Adipocyte (in vitro differentiated cells): ENCODE data around the gene MTRF1L.
"Not testable (repeated sequence)": the region's sequence is repeated elsewhere in the genome, so short reads cannot be mapped to it uniquely, and the experiment has no call there.

Source experiments
- DNase-seq: peaks from one replicate; pipeline ENCODE4 v3.0.0-alpha.2; 2015; ENCODE audit warnings: low read depth
- H3K27me3 ChIP-seq: replicated peaks from 2 replicates; pipeline ENCODE4 v1.7.0; 2013; ENCODE audit warnings: mild to moderate bottlenecking, low read length, moderate library complexity; ENCODE audit not compliant: control insufficient read depth, insufficient read depth
- H3K36me3 ChIP-seq: 2 replicates; pipeline ENCODE4 v1.7.0; 2013; ENCODE audit warnings: low read length, mild to moderate bottlenecking, moderate library complexity; ENCODE audit not compliant: control insufficient read depth, insufficient read depth, severe bottlenecking
- H3K4me1 ChIP-seq: 2 replicates; pipeline ENCODE4 v1.7.0; 2013; ENCODE audit warnings: mild to moderate bottlenecking, low read length, moderate library complexity; ENCODE audit not compliant: control insufficient read depth, insufficient read depth
- H3K4me3 ChIP-seq: 2 replicates; pipeline ENCODE4 v1.7.0; 2013; ENCODE audit warnings: mild to moderate bottlenecking, low read length, moderate library complexity
- H3K9ac ChIP-seq: 2 replicates; pipeline ENCODE4 v1.7.0; 2013; ENCODE audit warnings: mild to moderate bottlenecking, low read length, moderate library complexity
- H3K9me3 ChIP-seq: 2 replicates; pipeline ENCODE4 v1.7.0; 2013; ENCODE audit warnings: mild to moderate bottlenecking, low read length, moderate library complexity; ENCODE audit not compliant: control insufficient read depth

MTRF1L gene

DNA sequence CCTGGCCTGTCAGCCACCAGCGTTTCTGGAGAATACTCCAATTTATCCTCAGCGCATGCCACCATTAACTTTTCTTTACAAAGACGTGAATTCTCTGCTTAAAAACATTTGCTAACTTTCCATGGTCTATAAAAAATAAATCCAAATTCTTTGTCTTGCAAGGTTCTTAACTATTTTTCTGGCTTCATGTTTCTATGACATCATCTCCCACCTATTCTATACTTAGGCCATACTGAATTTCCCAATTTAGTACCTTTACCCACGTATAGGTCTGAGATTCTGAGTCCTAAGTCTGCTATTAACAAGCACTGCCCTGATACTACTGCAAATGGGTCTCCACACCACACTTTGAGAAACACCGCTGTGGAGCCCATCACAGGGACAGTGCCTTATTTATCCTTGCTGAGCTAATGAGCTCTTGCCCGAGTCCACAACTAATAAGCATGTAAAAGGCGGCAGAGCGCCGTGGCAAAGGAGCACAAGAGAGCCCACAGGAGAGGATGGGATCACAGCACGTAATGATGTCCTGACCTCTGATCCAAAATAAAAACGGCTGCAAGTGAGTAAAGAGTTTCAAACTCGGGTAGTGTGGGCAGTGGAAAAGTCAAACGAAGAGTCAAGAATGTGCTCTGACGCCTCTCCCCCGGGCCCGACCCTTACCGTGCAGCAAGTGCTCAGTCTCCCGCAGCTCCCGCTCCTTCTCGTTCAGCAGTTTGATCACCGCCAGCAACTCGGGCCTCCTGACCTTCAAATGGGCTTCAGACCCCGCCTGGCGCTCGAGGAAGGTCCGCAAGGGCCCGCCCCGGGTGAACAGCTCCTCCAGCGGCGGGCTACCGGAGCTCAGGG lies 519 bp downstream of the MTRF1L start:
- DNase-seq, result peak; percentile 47
- Histone ChIP-seq H3K27me3 (no peaks in the 10 kb centered on the region), H3K4me1 (peaks cover 26% of the 10 kb centered on the region), H3K9ac (peak overlapping the region; percentile 96), H3K36me3 (peaks cover 15% of the 10 kb centered on the region), H3K4me3 (peak overlapping the region; percentile 97), H3K9me3 (no peaks in the 10 kb centered on the region)

DNA sequence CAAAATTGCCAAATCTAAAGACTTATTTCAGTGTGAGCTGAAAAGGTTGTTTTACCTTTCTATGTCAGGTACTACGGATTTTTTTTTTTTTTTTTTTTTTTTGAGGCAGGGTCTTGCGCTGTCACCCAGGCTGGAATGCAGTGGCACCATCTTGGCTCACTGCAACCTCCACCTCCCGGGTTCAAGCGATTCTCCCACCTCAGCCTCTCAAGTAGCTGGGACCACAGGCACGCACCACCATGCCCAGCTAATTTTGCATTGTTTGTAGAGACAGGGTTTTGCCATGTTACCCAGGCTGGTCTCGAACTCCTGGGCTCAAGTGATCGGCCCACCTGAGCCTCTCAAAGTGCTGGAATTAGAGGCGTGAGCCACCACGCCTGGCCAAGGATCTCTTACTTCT lies 1.7 kb downstream of the MTRF1L start:
- not testable (repeated sequence) for H3K9ac ChIP-seq, H3K9me3 ChIP-seq, H3K27me3 ChIP-seq, DNase-seq
- peak overlapping the region; percentile 97 for H3K4me3 ChIP-seq
- H3K4me1 ChIP-seq, result peaks cover 26% of the 10 kb centered on the region
- peaks cover 23% of the 10 kb centered on the region for H3K36me3 ChIP-seq

DNA sequence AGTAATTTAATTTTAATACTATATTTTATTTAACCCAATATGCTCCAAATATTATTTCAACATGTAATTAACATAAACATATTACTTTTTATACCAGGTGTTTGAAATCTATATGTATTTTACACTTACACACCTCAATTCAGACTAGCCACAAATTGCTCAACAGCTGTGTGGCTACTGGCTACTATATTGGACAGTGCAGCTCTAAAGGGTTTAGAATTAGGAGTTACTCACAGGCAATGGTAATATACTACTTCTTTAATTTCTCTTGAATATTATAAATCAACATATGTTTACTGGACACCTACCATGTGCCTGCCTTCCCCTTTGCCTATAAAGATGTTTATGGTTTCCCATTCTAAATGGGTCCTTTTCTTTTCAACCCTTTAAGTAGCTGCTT lies 2.3 kb downstream of the MTRF1L start:
- Histone ChIP-seq H3K4me1 (peaks cover 26% of the 10 kb centered on the region), H3K36me3 (peaks cover 28% of the 10 kb centered on the region), H3K27me3 (no peaks in the 10 kb centered on the region), H3K9me3 (no peaks in the 10 kb centered on the region), H3K9ac (no peak overlapping the region), H3K4me3 (peak overlapping the region; percentile 97)
- DNase-seq, result no peak

DNA sequence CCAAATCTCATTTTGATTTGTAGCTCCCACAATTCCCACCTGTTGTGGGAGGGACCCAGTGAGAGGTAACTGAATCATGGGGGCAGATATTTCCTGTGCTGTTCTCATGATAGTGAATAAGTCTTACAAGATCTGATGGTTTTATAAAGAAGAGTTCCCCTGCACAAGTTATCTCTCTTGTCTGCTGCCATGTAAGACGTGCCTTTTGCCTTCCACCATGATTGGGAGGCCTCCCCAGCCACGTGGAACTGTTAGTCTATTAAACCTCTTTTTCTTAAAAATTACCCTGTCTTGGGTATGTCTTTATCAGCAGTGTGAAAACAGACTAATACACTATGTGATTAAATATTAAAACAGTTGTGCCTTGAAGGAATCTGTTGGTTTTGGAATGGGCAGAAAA lies 3.0 kb downstream of the MTRF1L start:
- not testable (repeated sequence) for H3K9ac ChIP-seq

DNA sequence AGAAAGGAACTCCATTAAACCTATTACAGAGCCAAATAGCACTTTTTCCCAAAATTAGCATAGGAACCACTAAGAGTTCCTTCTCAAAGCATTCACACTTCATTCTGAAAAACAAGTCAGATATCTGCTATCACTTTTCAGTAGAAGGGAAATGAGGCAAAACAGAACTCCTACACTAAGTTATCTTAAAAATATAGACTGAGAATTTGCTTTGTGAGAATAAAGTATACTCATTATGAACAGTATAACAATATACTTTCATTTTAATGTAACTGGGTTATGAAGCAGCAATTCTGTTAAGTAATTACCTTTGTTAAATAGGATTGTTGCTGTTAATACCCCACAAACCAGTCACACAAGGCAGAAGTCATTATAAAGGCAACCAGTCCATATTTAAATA lies 8.7 kb downstream of the MTRF1L start:
- no peaks in the 10 kb centered on the region for H3K27me3 ChIP-seq
- H3K4me1 ChIP-seq, result no peaks in the 10 kb centered on the region
- peaks cover 73% of the 10 kb centered on the region for H3K36me3 ChIP-seq
- no peaks in the 10 kb centered on the region for H3K9me3 ChIP-seq
- H3K4me3 ChIP-seq, result no peak overlapping the region
- DNase-seq, result no peak
- H3K9ac ChIP-seq, result no peak overlapping the region

More for the DNA sequence above, 3.0 kb downstream of the MTRF1L start:
- H3K36me3 ChIP-seq, result peaks cover 34% of the 10 kb centered on the region
- H3K27me3 ChIP-seq, H3K9me3 ChIP-seq, DNase-seq: not testable (repeated sequence)
- H3K4me3 ChIP-seq, result peak overlapping the region; percentile 97
- H3K4me1 ChIP-seq, result peaks cover 26% of the 10 kb centered on the region

DNA sequence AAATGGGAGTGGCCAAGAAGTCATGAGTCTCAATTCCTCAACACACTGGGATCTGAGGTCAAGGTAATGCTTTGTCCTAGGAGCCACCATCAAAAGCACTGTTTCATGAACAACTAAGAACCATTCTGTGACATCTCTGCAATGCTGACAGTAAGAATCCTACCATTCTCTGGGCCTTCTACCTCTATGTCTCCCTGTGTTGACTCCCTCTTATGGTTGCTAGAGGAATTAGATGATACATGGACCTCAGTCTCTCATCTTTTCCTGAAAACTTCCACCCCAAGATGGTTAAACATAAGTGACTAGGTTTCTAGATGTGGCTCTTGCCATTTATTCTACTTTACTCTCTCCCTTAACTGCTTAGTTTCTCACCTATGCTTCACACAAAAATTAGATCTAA lies 9.1 kb downstream of the MTRF1L start:
- H3K27me3 ChIP-seq, result no peaks in the 10 kb centered on the region
- no peaks in the 10 kb centered on the region for H3K9me3 ChIP-seq
- no peaks in the 10 kb centered on the region for H3K4me1 ChIP-seq
- no peak overlapping the region for H3K9ac ChIP-seq
- no peak overlapping the region for H3K4me3 ChIP-seq
- peaks cover 72% of the 10 kb centered on the region for H3K36me3 ChIP-seq
- no peak for DNase-seq

DNA sequence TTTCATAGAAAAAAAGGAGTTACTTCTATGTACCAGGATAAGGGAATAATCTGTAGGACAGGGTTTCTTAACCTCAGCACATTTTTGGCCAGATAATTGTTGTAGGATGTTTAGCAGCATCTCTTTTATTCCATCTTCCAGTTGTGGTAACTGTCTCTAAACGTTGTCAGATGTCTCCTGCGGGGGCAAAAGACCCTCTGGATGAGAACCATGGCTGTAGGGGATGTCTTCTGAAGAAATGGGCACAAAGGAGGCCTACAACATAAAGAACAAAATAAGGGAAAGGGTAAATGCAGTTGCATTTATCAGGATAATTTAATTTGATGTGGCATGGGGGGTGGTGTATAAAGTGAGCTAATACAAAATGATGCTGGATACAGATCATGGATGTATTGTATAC lies 15.5 kb downstream of the MTRF1L start:
- Histone ChIP-seq H3K4me1 (peaks cover 6% of the 10 kb centered on the region), H3K9me3 (no peaks in the 10 kb centered on the region), H3K27me3 (no peaks in the 10 kb centered on the region), H3K36me3 (peaks cover 17% of the 10 kb centered on the region), H3K9ac (no peak overlapping the region), H3K4me3 (no peak overlapping the region)
- no peak for DNase-seq

DNA sequence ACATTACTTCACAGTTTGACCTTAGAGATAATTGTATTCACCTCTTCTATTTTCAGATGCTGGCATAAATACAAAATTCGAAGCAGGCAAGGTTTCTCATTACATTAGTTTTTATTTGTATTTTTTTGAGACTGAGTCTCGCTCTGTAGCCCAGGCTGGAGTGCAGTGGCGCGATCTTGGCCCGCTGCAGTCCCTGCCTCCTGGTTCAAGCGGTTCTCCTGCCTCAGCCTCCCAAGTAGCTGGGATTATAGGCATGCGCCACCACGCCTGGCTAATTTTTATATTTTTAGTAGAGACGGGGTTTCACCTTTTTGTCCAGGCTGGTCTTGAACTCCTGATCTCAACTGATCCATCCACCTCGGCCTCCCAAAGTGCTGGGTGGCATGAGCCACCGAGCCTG lies 17.2 kb downstream of the MTRF1L start:
- not testable (repeated sequence) for H3K4me3 ChIP-seq, DNase-seq, H3K9me3 ChIP-seq, H3K36me3 ChIP-seq, H3K4me1 ChIP-seq, H3K9ac ChIP-seq, H3K27me3 ChIP-seq

DNA sequence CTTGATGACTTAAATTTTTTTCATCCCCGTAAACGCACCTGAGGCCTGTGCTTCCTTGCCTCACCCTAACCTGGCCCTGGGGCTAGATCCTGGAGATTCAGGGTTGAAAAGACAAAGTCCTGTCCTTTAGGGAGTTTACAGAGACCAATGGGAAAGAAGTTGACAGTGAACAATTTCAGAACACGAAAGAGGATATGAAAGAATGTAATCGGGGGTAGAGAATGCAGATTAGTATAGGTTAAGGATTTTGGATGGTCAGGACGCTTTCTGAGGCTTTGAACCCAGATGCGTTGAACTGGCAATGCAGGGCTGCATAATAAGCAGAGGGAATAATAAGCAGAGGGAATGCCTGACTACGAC lies 18.0 kb downstream of the MTRF1L start:
- H3K9me3 ChIP-seq, result no peaks in the 10 kb centered on the region
- peak overlapping the region; percentile 99 for H3K4me3 ChIP-seq
- no peaks in the 10 kb centered on the region for H3K27me3 ChIP-seq
- peaks cover 4% of the 10 kb centered on the region for H3K36me3 ChIP-seq
- H3K9ac ChIP-seq, result peak overlapping the region; percentile 99
- peak; percentile 15 for DNase-seq
- H3K4me1 ChIP-seq, result peaks cover 6% of the 10 kb centered on the region

DNA sequence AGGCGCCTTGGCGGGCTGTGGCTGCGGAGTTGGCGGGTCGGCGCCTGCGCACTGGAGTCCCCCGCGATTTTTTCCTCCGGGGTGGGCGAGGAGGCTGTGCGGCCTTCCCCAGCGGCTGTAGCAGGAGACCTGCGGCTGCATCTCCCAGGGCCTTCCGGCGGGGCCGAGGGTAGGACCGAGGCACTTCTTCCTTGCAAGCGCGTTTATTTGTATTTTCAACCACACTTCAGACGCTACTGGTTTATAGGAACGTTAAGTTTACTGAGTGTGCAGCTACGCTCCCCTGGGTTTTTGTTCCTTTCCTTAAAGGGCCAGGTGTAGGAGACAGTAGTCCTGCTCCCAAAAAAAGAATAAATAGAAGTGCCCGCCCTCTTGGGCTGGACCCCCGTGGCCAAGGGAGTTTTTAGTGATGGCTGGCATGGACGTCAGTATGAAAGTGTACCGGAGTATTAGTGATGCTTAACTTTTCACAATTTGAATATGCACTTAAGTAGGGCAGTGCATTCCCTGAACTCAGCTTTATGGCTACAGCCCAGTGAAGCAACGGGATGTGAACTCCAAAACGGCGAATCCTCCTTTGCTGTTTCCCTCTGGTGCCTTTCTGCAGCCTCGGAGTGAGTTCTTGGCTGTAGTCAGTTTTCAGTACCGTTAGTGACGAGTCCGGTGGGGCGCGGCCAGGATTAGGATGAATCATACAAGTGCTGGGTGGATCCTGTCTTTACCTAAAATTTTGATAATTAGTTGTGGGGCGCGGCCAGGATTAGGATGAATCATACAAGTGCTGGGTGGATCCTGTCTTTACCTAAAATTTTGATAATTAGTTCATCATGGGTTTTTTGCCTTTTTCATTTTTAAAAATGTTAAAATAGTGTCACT lies 18.6 kb downstream of the MTRF1L start:
- Histone ChIP-seq H3K4me3 (peak overlapping the region; percentile 99), H3K4me1 (peaks cover 6% of the 10 kb centered on the region), H3K36me3 (peaks cover 4% of the 10 kb centered on the region), H3K9ac (peak overlapping the region; percentile 99), H3K9me3 (no peaks in the 10 kb centered on the region), H3K27me3 (no peaks in the 10 kb centered on the region)
- peak; percentile 98 for DNase-seq

DNA sequence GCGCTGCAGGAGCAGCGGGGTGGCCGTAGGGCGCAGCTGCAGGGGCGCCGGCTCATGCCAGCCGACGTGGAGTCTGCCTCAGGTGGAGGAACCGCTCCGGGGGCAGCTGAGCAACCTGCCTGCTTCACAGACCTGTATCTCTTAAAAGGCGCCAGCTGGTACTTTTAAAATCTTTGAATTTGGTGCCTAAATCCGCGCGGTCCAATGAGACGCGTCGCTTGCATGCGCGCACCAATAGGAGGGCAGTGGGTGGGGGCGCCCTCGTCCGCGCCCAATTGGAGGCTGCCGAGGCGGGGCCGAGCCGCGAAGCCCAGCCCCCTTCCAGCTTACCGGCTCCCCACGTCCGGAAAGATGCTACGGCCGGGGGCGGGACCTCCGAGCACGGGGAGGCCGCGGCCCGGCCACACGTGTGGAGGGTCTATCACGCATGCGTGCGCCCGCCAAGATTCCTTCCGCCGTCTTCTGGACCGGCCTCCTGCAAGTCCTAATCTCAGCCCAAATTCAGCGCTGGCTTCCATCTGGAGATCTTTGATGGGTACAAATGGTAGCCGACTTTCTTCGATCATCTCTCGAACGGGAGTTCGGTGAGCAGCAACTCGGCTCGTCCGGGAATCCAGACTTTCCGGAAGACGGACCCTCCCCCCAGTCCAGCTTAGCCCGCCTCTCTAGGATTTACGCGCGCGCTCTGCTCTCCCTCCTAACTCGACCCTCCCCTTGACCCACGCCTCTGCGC lies 19.4 kb downstream of the MTRF1L start, which contains the start of gene FBXO5:
Gene FBXO5, minus strand, starts transcription at position 138 of the 733 bp plus-strand sequence. Its CDS starts 82 bp downstream, at position 56.
- DNase-seq, result peak; percentile 99

More for the DNA sequence above, 19.4 kb downstream of the MTRF1L start, which contains the start of gene FBXO5:
- peak within 1 kb of the TSS; percentile 99 for H3K4me3 ChIP-seq
- peak within 1 kb of the TSS; percentile 99 for H3K9ac ChIP-seq
- H3K27me3 ChIP-seq, result no peaks in the 10 kb centered on the region
- peaks cover 4% of the 10 kb centered on the region for H3K36me3 ChIP-seq
- H3K4me1 ChIP-seq, result peaks cover 6% of the 10 kb centered on the region
- no peaks in the 10 kb centered on the region for H3K9me3 ChIP-seq
